ENCODE results near the gene POLN. TPM values are rescaled to one million over a fixed set of nuclear protein-coding genes. Genes with fewer than 3 reads are reported as not detected.

Gene POLN
- total RNA-seq, 1 donor: 4.9 TPM

GRCh38 chr4:2071252-2071911 lies 170.5 kb downstream of the POLN start:
- no peak for DNase-seq (ENCODE audit: low read depth)
- no peak for TF ChIP-seq CTCF (IDR thresholded peaks at IDR 0.05; ENCODE audit: insufficient read depth, low read length)
- H3K4me3 ChIP-seq (ENCODE audit: low read depth, low read length): no peak overlapping the region

- no peak for DNase-seq (ENCODE audit: low read depth)
- H3K4me3 ChIP-seq (ENCODE audit: low read depth, low read length): no peak overlapping the region
- TF ChIP-seq CTCF (IDR thresholded peaks at IDR 0.05; ENCODE audit: insufficient read depth, low read length): no peak
Observed at GRCh38 chr4:2070421-2071251, 171.3 kb downstream of the POLN start.

GRCh38 chr4:2069986-2070385 lies 171.9 kb downstream of the POLN start:
- no peak for DNase-seq (ENCODE audit: low read depth)
- no peak overlapping the region for H3K4me3 ChIP-seq (ENCODE audit: low read depth, low read length)
- no peak for TF ChIP-seq CTCF (IDR thresholded peaks at IDR 0.05; ENCODE audit: insufficient read depth, low read length)

- no peak for DNase-seq (ENCODE audit: low read depth)
- no peak overlapping the region for H3K4me3 ChIP-seq (ENCODE audit: low read depth, low read length)
- no peak for TF ChIP-seq CTCF (IDR thresholded peaks at IDR 0.05; ENCODE audit: insufficient read depth, low read length)
Observed at GRCh38 chr4:2069161-2069971, 172.6 kb downstream of the POLN start.

GRCh38 chr4:2068566-2068965 lies 173.4 kb downstream of the POLN start:
- no peak for TF ChIP-seq CTCF (IDR thresholded peaks at IDR 0.05; ENCODE audit: insufficient read depth, low read length)
- no peak overlapping the region for H3K4me3 ChIP-seq (ENCODE audit: low read depth, low read length)
- DNase-seq (ENCODE audit: low read depth): no peak

GRCh38 chr4:2068198-2068470 lies 173.8 kb downstream of the POLN start:
- H3K4me3 ChIP-seq (ENCODE audit: low read depth, low read length): no peak overlapping the region
- TF ChIP-seq CTCF (IDR thresholded peaks at IDR 0.05; ENCODE audit: insufficient read depth, low read length): no peak
- no peak for DNase-seq (ENCODE audit: low read depth)
